Activated CD8-positive, alpha-beta T cell treated with anti-CD3 and anti-CD28 coated beads for 36 hours (primary cell): ENCODE results near the gene SART3. TPM values are rescaled to one million over a fixed set of nuclear protein-coding genes. Genes with fewer than 3 reads are reported as not detected.

Source experiments
- ATAC-seq: fragments of 200-7000 bp; cut with Tn5 transposase; one replicate; pipeline ENCODE4 v1.10.0; 2021; ENCODE audit warnings: mild to moderate bottlenecking, moderate library complexity
- CTCF ChIA-PET: fragments of 350-600 bp; sonication (Branson Sonifier 250); formaldehyde crosslinking; loops from one replicate; lab custom pipeline; 2021; ENCODE audit warnings: antibody characterized with exemption; lab: Charles Lee
- POLR2A ChIA-PET: fragments of 350-600 bp; sonication (Branson Sonifier 250); formaldehyde crosslinking; loops from one replicate; lab custom pipeline; 2021; ENCODE audit warnings: antibody characterized with exemption; lab: Charles Lee
- DNase-seq: peaks from one replicate; pipeline ENCODE4 v3.0.0-alpha.2; 2020
- H3K27ac Mint-ChIP-seq: one replicate; pipeline ENCODE4 v1.8.0; 2021; ENCODE audit warnings: mild to moderate bottlenecking, mixed read lengths
- H3K27me3 Mint-ChIP-seq: one replicate; pipeline ENCODE4 v1.8.0; 2021; ENCODE audit warnings: mixed read lengths
- H3K36me3 Mint-ChIP-seq: one replicate; pipeline ENCODE4 v1.8.0; 2021; ENCODE audit warnings: low read depth, mixed read lengths
- H3K4me1 Mint-ChIP-seq: one replicate; pipeline ENCODE4 v1.8.0; 2021; ENCODE audit warnings: low read depth, mixed read lengths
- H3K4me3 Mint-ChIP-seq: one replicate; pipeline ENCODE4 v1.8.0; 2021; ENCODE audit warnings: mild to moderate bottlenecking, moderate library complexity, mixed read lengths
- H3K9me3 Mint-ChIP-seq: one replicate; pipeline ENCODE4 v1.8.0; 2021; ENCODE audit warnings: mixed read lengths
- intact Hi-C: fragments of 100-400 bp; cut with micrococcal nuclease; formaldehyde crosslinking; loops from one replicate; pipeline ENCODE4 v1.10.0; 2022
- total RNA-seq, 2 experiments: library from RNA; stranded (reverse); gene quantifications; one replicate each; pipeline ENCODE4 v1.2.3, GENCODE V29; 2021
- TF ChIP-seq, protein P1 (sequence below): fragments of 200-600 bp; IDR thresholded peaks from one replicate; pipeline ENCODE4 v1.8.0; 2022; ENCODE audit warnings: antibody characterized with exemption, mild to moderate bottlenecking

The SART3 gene
- total RNA-seq, 2 experiments from 2014 or later, result 80.1 to 81.4 TPM

DNA sequence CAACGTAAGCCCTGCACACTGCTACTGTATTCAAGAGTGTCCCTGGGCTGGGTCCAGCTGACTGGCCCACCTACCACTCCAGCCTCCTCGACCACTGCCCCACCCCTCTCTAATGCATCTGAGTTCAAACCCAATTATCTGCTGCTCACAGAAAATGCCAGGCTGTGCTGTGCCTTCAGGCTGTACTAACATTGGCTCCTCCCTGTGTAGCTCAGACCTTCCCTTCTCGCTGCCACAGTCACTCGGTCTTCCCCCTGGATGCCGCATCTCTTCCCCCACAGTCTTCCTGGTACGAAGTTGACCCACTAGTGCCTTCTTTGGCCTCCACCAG is 33.8 kb downstream of the SART3 start:
- CTCF ChIA-PET, result interaction anchor here (1.1 to 1.4 kb wide), 2 partner anchors 13 to 15 kb away, joined by 3 read pairs; no protein-coding TSS in a partner anchor
- POLR2A ChIA-PET, result interaction anchor here (1.4 kb wide), 1 partner anchor 31 kb away, joined by 3 read pairs; no protein-coding TSS in a partner anchor
- peak overlapping the region; percentile 9 for H3K27ac Mint-ChIP-seq

DNA sequence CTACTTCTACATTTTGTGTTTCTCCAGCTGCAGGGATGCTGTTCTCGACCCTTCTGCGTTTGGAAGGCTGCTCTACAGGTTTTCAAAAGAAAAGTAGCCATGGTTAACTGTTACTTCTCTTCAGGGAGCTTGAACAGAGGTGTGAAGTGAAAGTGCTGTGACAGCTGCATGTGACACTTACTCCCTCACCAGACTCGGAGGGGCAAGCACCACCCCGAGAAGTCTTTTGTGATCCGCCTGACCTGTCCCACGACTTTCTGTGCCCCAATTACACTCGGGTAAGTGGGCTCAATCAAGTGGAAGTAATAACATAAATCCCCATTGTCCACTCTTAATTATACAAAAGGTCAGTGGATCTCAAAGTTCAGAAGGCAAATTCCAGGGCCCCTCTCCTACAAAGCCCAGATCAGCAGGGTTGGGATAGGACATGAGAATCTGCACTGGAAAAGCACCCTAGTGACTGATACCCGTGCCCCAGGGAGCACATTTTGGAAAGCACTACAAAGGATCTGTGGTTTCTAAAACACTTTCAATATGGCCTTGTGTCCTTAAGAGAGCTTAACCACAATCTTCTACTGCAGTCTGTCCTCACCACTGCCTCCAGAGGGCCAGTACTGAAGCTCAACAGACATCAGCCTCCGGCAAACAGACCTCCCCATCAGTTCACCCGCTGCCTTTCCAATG is 34.3 kb downstream of the SART3 start:
- no peak for DNase-seq
- peak overlapping the region; percentile 9 for H3K27ac Mint-ChIP-seq
- POLR2A ChIA-PET, result interaction anchor here (1.2 to 1.4 kb wide), 2 partner anchors 9 to 32 kb away, joined by 3 read pairs; no protein-coding TSS in a partner anchor
- H3K9me3 Mint-ChIP-seq, result no peaks in the 10 kb centered on the region
- no peaks in the 10 kb centered on the region for H3K27me3 Mint-ChIP-seq
- H3K36me3 Mint-ChIP-seq, result peaks cover 60% of the 10 kb centered on the region
- TF ChIP-seq, protein P1, sequence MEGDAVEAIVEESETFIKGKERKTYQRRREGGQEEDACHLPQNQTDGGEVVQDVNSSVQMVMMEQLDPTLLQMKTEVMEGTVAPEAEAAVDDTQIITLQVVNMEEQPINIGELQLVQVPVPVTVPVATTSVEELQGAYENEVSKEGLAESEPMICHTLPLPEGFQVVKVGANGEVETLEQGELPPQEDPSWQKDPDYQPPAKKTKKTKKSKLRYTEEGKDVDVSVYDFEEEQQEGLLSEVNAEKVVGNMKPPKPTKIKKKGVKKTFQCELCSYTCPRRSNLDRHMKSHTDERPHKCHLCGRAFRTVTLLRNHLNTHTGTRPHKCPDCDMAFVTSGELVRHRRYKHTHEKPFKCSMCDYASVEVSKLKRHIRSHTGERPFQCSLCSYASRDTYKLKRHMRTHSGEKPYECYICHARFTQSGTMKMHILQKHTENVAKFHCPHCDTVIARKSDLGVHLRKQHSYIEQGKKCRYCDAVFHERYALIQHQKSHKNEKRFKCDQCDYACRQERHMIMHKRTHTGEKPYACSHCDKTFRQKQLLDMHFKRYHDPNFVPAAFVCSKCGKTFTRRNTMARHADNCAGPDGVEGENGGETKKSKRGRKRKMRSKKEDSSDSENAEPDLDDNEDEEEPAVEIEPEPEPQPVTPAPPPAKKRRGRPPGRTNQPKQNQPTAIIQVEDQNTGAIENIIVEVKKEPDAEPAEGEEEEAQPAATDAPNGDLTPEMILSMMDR, result no peak
- ATAC-seq, result peak; percentile 45
- peaks cover 6% of the 10 kb centered on the region for H3K4me1 Mint-ChIP-seq
- intact Hi-C loops, result no loop called here
- no peak overlapping the region for H3K4me3 Mint-ChIP-seq
- CTCF ChIA-PET, result interaction anchor here (1.0 to 1.4 kb wide), 2 partner anchors 13 to 14 kb away, joined by 3 to 4 read pairs; no protein-coding TSS in a partner anchor

More for the DNA sequence above, 33.8 kb downstream of the SART3 start:
- peaks cover 6% of the 10 kb centered on the region for H3K4me1 Mint-ChIP-seq
- TF ChIP-seq, protein P1, result no peak
- intact Hi-C loops, result no loop called here
- no peak overlapping the region for H3K4me3 Mint-ChIP-seq
- no peaks in the 10 kb centered on the region for H3K27me3 Mint-ChIP-seq
- ATAC-seq (no peak), DNase-seq (no peak)
- H3K9me3 Mint-ChIP-seq, result no peaks in the 10 kb centered on the region
- peaks cover 56% of the 10 kb centered on the region for H3K36me3 Mint-ChIP-seq

DNA sequence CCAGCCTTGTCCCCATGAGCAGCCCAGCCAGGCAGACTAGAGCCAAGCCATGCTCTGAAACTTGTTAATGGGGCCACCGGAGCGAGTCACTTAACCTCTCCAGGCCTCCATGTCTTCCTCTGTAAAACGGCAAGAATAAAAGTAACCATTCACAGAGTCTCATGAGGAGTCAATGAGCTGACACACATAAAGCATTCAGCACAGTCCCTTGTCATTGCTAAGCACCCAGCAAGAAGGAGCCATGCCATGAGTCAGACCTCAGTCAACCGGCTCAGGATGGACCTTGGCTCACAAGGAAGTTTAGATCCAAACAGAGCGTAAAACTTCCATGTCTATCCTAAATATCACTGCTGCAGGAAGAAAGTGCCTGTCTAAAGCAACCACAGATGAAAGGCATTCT is 35.3 kb downstream of the SART3 start:
- ChIA-PET CTCF (no interaction called here), POLR2A (interaction anchor here (1.2 kb wide), 1 partner anchor 8 kb away, joined by 3 read pairs; no protein-coding TSS in a partner anchor)
- Mint-ChIP-seq H3K9me3 (no peaks in the 10 kb centered on the region), H3K27me3 (no peaks in the 10 kb centered on the region), H3K36me3 (peaks cover 60% of the 10 kb centered on the region), H3K4me1 (peaks cover 6% of the 10 kb centered on the region), H3K27ac (peak overlapping the region; percentile 44), H3K4me3 (no peak overlapping the region)
- DNase-seq (no peak), ATAC-seq (no peak)
- TF ChIP-seq, protein P1, result no peak
- intact Hi-C loops, result no loop called here

DNA sequence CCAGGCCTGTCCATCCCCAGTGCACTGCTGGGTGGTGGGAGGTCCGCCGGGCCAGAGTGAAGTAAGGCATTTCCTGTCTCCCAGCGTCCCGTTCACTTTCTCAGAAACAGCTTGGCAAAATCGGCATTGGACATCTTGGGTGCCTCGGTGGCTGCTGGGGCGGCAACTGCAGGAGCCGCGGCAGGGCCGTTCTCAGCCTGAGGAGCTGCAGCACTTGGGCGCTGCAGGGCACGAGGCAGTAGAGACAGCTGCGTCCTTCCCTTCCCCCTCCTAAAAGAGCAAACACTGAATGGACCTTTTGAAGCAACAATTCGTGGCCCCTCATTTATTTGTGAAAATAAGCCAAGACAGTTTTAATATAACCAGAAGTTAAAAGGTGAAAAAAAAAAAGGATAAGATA is 37.6 kb downstream of the SART3 start:
- DNase-seq (no peak), ATAC-seq (no peak)
- intact Hi-C loops, result no loop called here
- TF ChIP-seq, protein P1, result no peak
- Mint-ChIP-seq H3K9me3 (no peaks in the 10 kb centered on the region), H3K27ac (peak overlapping the region; percentile 25), H3K4me3 (no peak overlapping the region), H3K4me1 (peaks cover 6% of the 10 kb centered on the region), H3K27me3 (no peaks in the 10 kb centered on the region), H3K36me3 (peaks cover 58% of the 10 kb centered on the region)
- ChIA-PET POLR2A (interaction anchor here (0.6 to 0.9 kb wide), 2 partner anchors 9 to 11 kb away, joined by 4 read pairs; no protein-coding TSS in a partner anchor), CTCF (interaction anchor here (0.5 to 2.6 kb wide), 4 partner anchors 11 to 446 kb away, joined by 3 to 11 read pairs (median 4); no protein-coding TSS in a partner anchor)

DNA sequence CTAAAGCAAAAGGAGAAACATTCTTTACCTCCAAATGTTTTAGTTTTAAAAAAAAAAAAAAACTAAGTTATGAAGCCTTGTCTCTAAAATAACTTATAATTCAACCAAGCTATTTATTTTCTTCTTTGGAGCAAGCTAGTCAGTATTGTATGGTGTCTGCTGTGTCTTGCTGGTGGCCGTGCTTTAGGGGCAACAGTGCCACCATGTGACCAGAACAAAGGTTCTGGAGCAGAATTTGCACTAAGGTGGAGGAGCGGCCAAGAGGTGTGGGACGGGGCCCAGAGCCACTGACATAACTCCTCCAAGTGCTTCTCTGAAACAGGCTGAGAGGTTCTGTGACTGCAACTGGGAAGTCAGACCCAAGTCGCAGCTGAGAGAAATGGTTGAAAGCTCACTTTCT is 41.4 kb downstream of the SART3 start:
- H3K4me3 Mint-ChIP-seq, result no peak overlapping the region
- peaks cover 15% of the 10 kb centered on the region for H3K4me1 Mint-ChIP-seq
- POLR2A ChIA-PET, result no interaction called here
- no peak for DNase-seq
- TF ChIP-seq, protein P1, result no peak
- no peaks in the 10 kb centered on the region for H3K9me3 Mint-ChIP-seq
- intact Hi-C loops, result no loop called here
- CTCF ChIA-PET, result interaction anchor here (1.2 kb wide), 1 partner anchor 14 kb away, joined by 3 read pairs; no protein-coding TSS in a partner anchor
- no peak for ATAC-seq
- no peaks in the 10 kb centered on the region for H3K27me3 Mint-ChIP-seq
- H3K36me3 Mint-ChIP-seq, result peaks cover 39% of the 10 kb centered on the region
- H3K27ac Mint-ChIP-seq, result peak overlapping the region; percentile 38
